Lung (tissue), 12 donors: ENCODE measurements around the gene EGFR. TPM values are rescaled to one million over a fixed set of nuclear protein-coding genes. Genes with fewer than 3 reads are reported as not detected.

Experiments
- ATAC-seq: fragments of 200-7000 bp; cut with Tn5 transposase; one replicate; pipeline ENCODE4 v1.9.1; 2020; ENCODE audit warnings: moderate number of reproducible peaks; ENCODE audit not compliant: insufficient read depth, low FRiP score
- DNase-seq, 3 donors: peaks; one replicate each; pipeline ENCODE4 v3.0.0-alpha.2; 2013 to 2017
- H3K27ac ChIP-seq, 2 donors: one replicate each; pipeline ENCODE4 v1.5.1; 2013; ENCODE audit warnings: mild to moderate bottlenecking in 2 of 2, moderate library complexity in 2 of 2, control low read depth in 1 of 2, inconsistent platforms in 1 of 2, low read depth in 1 of 2, low read length in 1 of 2
- H3K27me3 ChIP-seq, 3 donors: one replicate each; pipeline ENCODE4 v1.5.1; 2013; ENCODE audit warnings: low read length in 2 of 3; ENCODE audit not compliant: control insufficient read depth in 3 of 3, insufficient read depth in 3 of 3
- H3K36me3 ChIP-seq, 4 donors: one replicate each; pipeline ENCODE4 v1.5.1; 2013; ENCODE audit warnings: low read length in 4 of 4, mild to moderate bottlenecking in 1 of 4, moderate library complexity in 1 of 4; ENCODE audit not compliant: control insufficient read depth in 4 of 4, insufficient read depth in 4 of 4
- H3K4me1 ChIP-seq, 5 donors: one replicate each; pipeline ENCODE4 v1.5.1; 2013; ENCODE audit warnings: low read length in 5 of 5, mild to moderate bottlenecking in 2 of 5, moderate library complexity in 1 of 5; ENCODE audit not compliant: control insufficient read depth in 5 of 5, insufficient read depth in 5 of 5
- H3K4me3 ChIP-seq: one replicate; pipeline ENCODE4 v1.5.1; 2013; ENCODE audit warnings: mild to moderate bottlenecking, control low read depth, moderate library complexity
- H3K9ac ChIP-seq, 2 donors: one replicate each; pipeline ENCODE4 v1.5.1; 2013; ENCODE audit warnings: low read length in 2 of 2, control low read depth in 1 of 2; ENCODE audit not compliant: insufficient read depth in 1 of 2
- H3K9me3 ChIP-seq, 4 donors: one replicate each; pipeline ENCODE4 v1.5.1; 2013; ENCODE audit warnings: low read length in 3 of 4, mild to moderate bottlenecking in 1 of 4, moderate library complexity in 1 of 4; ENCODE audit not compliant: control insufficient read depth in 4 of 4, insufficient read depth in 3 of 4
- WGBS, 2 donors: extraction: QIAGEN DNeasy Blood & Tissue Kit; methylation state at CpG; one replicate each; pipeline ENCODE4 v1.1.7; 2013; 5-methylcytosine and 5-hydroxymethylcytosine counted together
- polyA plus RNA-seq, 2 donors: library from polyadenylated mRNA; stranded (reverse); fragments of 200-250 nt; gene quantifications; one replicate each; pipeline ENCODE4 v1.2.1, GENCODE V29; 2013
- total RNA-seq, 2 donors: library from RNA; depleted of rRNA in 1 of 2; stranded (reverse); fragments of >200 nt in 1 of 2; gene quantifications; one replicate each; pipeline ENCODE4 v1.2.1, GENCODE V29; 2014 to 2021
- TF ChIP-seq, protein P1 (sequence below): IDR thresholded peaks from 2 replicates; pipeline ENCODE4 v1.5.1; 2012; ENCODE audit warnings: mild to moderate bottlenecking; ENCODE audit errors: control extremely low read depth, extremely low read depth
- donor health status: control.
- donor health status: control.
- donor health status: Bipolar disorder and iron deficiency.
- donor health status: healthy.
- donor health status: DM: yes; HTN: yes; CAD: no.

EGFR gene
- total and polyA plus RNA-seq, 4 donors = 11.6 to 78.7 (median 37.1) TPM

DNA sequence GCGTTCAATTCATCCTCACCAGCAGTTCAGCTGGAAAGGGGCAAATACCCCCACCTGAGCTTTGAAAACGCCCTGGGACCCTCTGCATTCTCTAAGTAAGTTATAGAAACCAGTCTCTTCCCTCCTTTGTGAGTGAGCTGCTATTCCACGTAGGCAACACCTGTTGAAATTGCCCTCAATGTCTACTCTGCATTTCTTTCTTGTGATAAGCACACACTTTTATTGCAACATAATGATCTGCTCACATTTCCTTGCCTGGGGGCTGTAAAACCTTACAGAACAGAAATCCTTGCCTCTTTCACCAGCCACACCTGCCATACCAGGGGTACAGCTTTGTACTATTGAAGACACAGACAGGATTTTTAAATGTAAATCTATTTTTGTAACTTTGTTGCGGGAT, 190.5 kb downstream of the EGFR start:
- DNase-seq (peak in 2 of 3 donors; percentile 21 to 56), ATAC-seq (no peak)
- Histone ChIP-seq H3K9ac (no peak overlapping the region), H3K36me3 (peaks cover 4 to 41% (median 33%) of the 10 kb centered on the region in 4 donors), H3K4me1 (peaks cover 0 to 13% (median 4%) of the 10 kb centered on the region in 5 donors), H3K9me3 (peaks cover 0 to 2% (median under 1%) of the 10 kb centered on the region in 4 donors), H3K4me3 (no peak overlapping the region), H3K27ac (no peak overlapping the region), H3K27me3 (no peaks in the 10 kb centered on the region)
- TF ChIP-seq, protein P1, sequence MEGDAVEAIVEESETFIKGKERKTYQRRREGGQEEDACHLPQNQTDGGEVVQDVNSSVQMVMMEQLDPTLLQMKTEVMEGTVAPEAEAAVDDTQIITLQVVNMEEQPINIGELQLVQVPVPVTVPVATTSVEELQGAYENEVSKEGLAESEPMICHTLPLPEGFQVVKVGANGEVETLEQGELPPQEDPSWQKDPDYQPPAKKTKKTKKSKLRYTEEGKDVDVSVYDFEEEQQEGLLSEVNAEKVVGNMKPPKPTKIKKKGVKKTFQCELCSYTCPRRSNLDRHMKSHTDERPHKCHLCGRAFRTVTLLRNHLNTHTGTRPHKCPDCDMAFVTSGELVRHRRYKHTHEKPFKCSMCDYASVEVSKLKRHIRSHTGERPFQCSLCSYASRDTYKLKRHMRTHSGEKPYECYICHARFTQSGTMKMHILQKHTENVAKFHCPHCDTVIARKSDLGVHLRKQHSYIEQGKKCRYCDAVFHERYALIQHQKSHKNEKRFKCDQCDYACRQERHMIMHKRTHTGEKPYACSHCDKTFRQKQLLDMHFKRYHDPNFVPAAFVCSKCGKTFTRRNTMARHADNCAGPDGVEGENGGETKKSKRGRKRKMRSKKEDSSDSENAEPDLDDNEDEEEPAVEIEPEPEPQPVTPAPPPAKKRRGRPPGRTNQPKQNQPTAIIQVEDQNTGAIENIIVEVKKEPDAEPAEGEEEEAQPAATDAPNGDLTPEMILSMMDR = no peak
- WGBS, 2 donors = 79 to 80% methylated on average over 4 of the region's 4 CpGs

DNA sequence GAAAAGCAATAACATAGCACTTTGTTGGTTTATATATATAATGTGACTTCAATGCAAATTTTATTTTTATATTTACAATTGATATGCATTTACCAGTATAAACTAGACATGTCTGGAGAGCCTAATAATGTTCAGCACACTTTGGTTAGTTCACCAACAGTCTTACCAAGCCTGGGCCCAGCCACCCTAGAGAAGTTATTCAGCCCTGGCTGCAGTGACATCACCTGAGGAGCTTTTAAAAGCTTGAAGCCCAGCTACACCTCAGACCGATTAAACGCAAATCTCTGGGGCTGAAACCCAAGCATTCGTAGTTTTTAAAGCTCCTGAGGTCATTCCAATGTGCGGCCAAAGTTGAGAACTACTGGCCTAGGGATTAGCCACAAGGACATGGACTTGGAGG, 191.4 kb downstream of the EGFR start:
- H3K4me1 ChIP-seq = peaks cover 0 to 13% (median 4%) of the 10 kb centered on the region in 5 donors
- TF ChIP-seq, protein P1 = no peak
- peaks cover 4 to 34% (median 26%) of the 10 kb centered on the region in 4 donors for H3K36me3 ChIP-seq
- H3K27ac ChIP-seq = no peak overlapping the region
- H3K9me3 ChIP-seq = peaks cover 0 to 2% (median 0%) of the 10 kb centered on the region in 4 donors
- no peak overlapping the region for H3K4me3 ChIP-seq
- ATAC-seq = no peak
- no peak for DNase-seq
- WGBS, 2 donors = 95 to 96% methylated on average over 4 of the region's 4 CpGs
- H3K27me3 ChIP-seq = no peaks in the 10 kb centered on the region
- no peak overlapping the region for H3K9ac ChIP-seq

DNA sequence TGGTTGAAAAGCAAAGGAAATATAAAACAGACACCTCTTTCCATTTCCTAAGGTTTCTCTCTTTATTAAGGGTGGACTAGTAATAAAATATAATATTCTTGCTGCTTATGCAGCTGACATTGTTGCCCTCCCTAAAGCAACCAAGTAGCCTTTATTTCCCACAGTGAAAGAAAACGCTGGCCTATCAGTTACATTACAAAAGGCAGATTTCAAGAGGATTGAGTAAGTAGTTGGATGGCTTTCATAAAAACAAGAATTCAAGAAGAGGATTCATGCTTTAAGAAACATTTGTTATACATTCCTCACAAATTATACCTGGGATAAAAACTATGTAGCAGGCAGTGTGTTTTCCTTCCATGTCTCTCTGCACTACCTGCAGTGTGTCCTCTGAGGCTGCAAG, 191.9 kb downstream of the EGFR start:
- DNase-seq (no peak), ATAC-seq (no peak)
- 62 to 72% methylated on average over 1 of the region's 1 CpG for WGBS, 2 donors
- H3K27ac ChIP-seq = no peak overlapping the region
- H3K27me3 ChIP-seq = no peaks in the 10 kb centered on the region
- H3K4me1 ChIP-seq = peaks cover 0 to 13% (median 4%) of the 10 kb centered on the region in 5 donors
- H3K9me3 ChIP-seq = peaks cover 0 to 2% (median 0%) of the 10 kb centered on the region in 4 donors
- H3K4me3 ChIP-seq = no peak overlapping the region
- H3K9ac ChIP-seq = no peak overlapping the region
- TF ChIP-seq, protein P1 = no peak
- H3K36me3 ChIP-seq = peaks cover 4 to 30% (median 21%) of the 10 kb centered on the region in 4 donors

DNA sequence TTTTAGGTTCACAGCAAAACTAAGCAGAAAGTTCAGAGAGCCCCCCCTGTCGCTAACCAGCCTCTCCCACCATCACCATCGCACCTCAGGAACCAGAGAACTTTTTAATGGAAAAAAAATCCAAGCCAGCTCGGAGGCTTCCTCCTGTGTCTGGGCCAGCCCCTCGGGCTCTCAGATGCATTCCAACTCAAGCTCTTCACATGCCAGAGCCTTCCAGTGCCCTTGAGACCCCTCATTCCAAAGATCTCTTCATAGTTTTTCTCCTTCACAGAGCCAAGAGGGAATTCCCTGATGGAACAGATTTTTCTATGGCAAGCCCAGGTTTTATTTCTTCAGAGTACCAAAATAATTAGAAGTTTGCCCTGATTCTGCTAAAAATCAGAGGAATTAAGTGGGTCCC, 192.9 kb downstream of the EGFR start:
- Histone ChIP-seq H3K4me1 (peaks cover 0 to 13% (median 4%) of the 10 kb centered on the region in 5 donors), H3K9ac (no peak overlapping the region), H3K27me3 (no peaks in the 10 kb centered on the region), H3K4me3 (no peak overlapping the region), H3K36me3 (peaks cover 0 to 20% (median 12%) of the 10 kb centered on the region in 4 donors), H3K27ac (peak overlapping the region in 1 of 2 donors; percentile 35), H3K9me3 (peaks cover 0 to 2% (median 0%) of the 10 kb centered on the region in 4 donors)
- ATAC-seq (no peak), DNase-seq (peak; percentile 61 to 69 (median 65))
- TF ChIP-seq, protein P1 = no peak
- WGBS, 2 donors = 40 to 55% methylated on average over 3 to 4 of the region's 4 CpGs
